GM19023 (cell line): ENCODE measurements around the gene HCRTR2.
"Not testable (repeated sequence)": the region's sequence is repeated elsewhere in the genome, so short reads cannot be mapped to it uniquely, and the experiment has no call there.

Experiments
- ATAC-seq: cut with Tn5 transposase; IDR thresholded peaks from one replicate; pipeline ENCODE4 v1.9.1; 2021; ENCODE audit warnings: mild to moderate bottlenecking, moderate library complexity; ENCODE audit not compliant: unreplicated experiment

HCRTR2 gene

GRCh38 chr6:55174211-55175026 is at the start of gene HCRTR2:
HCRTR2 (plus strand) TSS chr6:55174515; CDS start chr6:55174588, 73 bp downstream.
- no peak for ATAC-seq

GRCh38 chr6:55130806-55131324 is 43.5 kb upstream of the HCRTR2 start:
- no peak for ATAC-seq

- no peak for ATAC-seq
These were observed 42.7 kb upstream of the HCRTR2 start for GRCh38 chr6:55131616-55132015.

GRCh38 chr6:55136916-55137315 is 37.4 kb upstream of the HCRTR2 start:
- no peak for ATAC-seq

- no peak for ATAC-seq
These were observed 36.2 kb upstream of the HCRTR2 start for GRCh38 chr6:55137929-55138693.

GRCh38 chr6:55141611-55142010 is 32.7 kb upstream of the HCRTR2 start:
- no peak for ATAC-seq

GRCh38 chr6:55142610-55143009 is 31.7 kb upstream of the HCRTR2 start:
- no peak for ATAC-seq

GRCh38 chr6:55153284-55153683 is 21.0 kb upstream of the HCRTR2 start:
- no peak for ATAC-seq

- not testable (repeated sequence) for ATAC-seq
These were observed 15.5 kb upstream of the HCRTR2 start for GRCh38 chr6:55158784-55159183.

GRCh38 chr6:55167860-55168259 is 6.5 kb upstream of the HCRTR2 start:
- ATAC-seq, result no peak

- no peak for ATAC-seq
These were observed 1.0 kb downstream of the HCRTR2 start for GRCh38 chr6:55175078-55176049.

- ATAC-seq, result no peak
These were observed 2.6 kb downstream of the HCRTR2 start for GRCh38 chr6:55176958-55177357.

GRCh38 chr6:55180258-55180657 is 5.9 kb downstream of the HCRTR2 start:
- no peak for ATAC-seq

- ATAC-seq, result no peak
These were observed 7.8 kb downstream of the HCRTR2 start for GRCh38 chr6:55182016-55182650.

GRCh38 chr6:55184782-55185530 is 10.6 kb downstream of the HCRTR2 start:
- no peak for ATAC-seq

GRCh38 chr6:55198715-55199114 is 24.4 kb downstream of the HCRTR2 start:
- ATAC-seq, result no peak

GRCh38 chr6:55199239-55199638 is 24.9 kb downstream of the HCRTR2 start:
- ATAC-seq, result no peak

GRCh38 chr6:55208478-55209458 is 34.5 kb downstream of the HCRTR2 start:
- ATAC-seq, result no peak
